ENCODE measurements around the gene DNAJC7. TPM values are rescaled to one million over a fixed set of nuclear protein-coding genes. Genes with fewer than 3 reads are reported as not detected.
A peak's percentile ranks its signal among the peaks of the same experiment; 100 is the strongest.

DNAJC7 gene
- total RNA-seq, 2 donors from 2014 or later, result 112 to 116 TPM

DNA sequence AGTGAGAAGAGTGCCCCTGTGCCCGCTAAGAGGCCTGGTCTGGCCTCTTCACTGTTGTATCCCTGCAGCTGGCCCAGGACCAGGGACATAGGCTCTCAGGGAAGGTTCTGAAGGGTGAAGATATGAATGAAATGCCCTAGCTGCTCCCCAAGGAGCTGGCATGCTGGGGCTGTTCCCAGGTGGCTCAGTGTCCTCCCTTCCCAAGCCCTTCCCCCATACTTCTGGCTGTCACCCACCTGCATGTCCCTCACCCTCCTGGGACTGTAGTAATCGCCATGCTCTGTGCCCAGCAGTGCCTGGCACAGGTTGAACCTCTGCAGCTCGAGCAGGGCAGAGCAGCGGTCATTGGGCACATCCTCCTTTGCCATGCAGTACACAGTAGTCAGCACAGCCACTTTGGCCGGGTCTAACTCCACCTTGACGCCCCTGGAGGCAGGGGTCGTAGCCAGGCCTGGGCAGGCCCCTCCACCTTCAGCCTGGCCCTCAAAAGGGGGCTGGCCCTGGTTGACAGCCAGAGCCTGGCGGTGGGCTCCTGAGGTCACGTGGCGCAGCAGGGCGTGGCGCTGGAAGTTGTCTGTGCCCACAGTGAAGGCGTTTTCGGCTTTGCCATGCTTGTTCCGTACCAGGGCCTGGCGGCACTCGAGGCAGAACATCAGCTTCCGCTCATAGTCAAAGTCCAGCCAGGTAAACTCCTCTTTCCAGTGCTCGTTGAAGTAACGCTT lies 25.5 kb upstream of the DNAJC7 start:
- TF ChIP-seq, protein P1, sequence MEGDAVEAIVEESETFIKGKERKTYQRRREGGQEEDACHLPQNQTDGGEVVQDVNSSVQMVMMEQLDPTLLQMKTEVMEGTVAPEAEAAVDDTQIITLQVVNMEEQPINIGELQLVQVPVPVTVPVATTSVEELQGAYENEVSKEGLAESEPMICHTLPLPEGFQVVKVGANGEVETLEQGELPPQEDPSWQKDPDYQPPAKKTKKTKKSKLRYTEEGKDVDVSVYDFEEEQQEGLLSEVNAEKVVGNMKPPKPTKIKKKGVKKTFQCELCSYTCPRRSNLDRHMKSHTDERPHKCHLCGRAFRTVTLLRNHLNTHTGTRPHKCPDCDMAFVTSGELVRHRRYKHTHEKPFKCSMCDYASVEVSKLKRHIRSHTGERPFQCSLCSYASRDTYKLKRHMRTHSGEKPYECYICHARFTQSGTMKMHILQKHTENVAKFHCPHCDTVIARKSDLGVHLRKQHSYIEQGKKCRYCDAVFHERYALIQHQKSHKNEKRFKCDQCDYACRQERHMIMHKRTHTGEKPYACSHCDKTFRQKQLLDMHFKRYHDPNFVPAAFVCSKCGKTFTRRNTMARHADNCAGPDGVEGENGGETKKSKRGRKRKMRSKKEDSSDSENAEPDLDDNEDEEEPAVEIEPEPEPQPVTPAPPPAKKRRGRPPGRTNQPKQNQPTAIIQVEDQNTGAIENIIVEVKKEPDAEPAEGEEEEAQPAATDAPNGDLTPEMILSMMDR (conservative IDR thresholded peaks at IDR 0.05), result no peak
- H3K27me3 Mint-ChIP-seq (ENCODE audit: insufficient read depth), result no peaks in the 10 kb centered on the region
- Histone ChIP-seq H3K27me3 (ENCODE audit: control insufficient read depth, insufficient read depth, low read length, poor library complexity, severe bottlenecking) (no peaks in the 10 kb centered on the region), H3K4me3 (ENCODE audit: low read length) (no peak overlapping the region), H3K9me3 (ENCODE audit: control insufficient read depth, low read length) (no peaks in the 10 kb centered on the region), H3K4me1 (ENCODE audit: control insufficient read depth, insufficient read depth, low read length) (no peaks in the 10 kb centered on the region), H3K9ac (ENCODE audit: extremely low read depth, low read length, poor library complexity, severe bottlenecking) (no peak overlapping the region), H3K36me3 (ENCODE audit: control insufficient read depth, insufficient read depth, low read length) (no peaks in the 10 kb centered on the region), H3K27ac (ENCODE audit: low read depth, low read length) (no peak overlapping the region)
- peaks cover 6% of the 10 kb centered on the region for H3K4me1 Mint-ChIP-seq
- peak; percentile 43 for DNase-seq
- WGBS, 2 experiments (ENCODE audit: insufficient coverage in 1 of 2, insufficient read length in 1 of 2), result 91 to 95% methylated on average over 18 to 20 of the region's 20 CpGs
- H3K4me3 Mint-ChIP-seq, result no peak overlapping the region
- H3K36me3 Mint-ChIP-seq (ENCODE audit: low read depth), result no peaks in the 10 kb centered on the region
- H3K9me3 Mint-ChIP-seq, result no peaks in the 10 kb centered on the region
- H3K27ac Mint-ChIP-seq, result peak overlapping the region; percentile 30

DNA sequence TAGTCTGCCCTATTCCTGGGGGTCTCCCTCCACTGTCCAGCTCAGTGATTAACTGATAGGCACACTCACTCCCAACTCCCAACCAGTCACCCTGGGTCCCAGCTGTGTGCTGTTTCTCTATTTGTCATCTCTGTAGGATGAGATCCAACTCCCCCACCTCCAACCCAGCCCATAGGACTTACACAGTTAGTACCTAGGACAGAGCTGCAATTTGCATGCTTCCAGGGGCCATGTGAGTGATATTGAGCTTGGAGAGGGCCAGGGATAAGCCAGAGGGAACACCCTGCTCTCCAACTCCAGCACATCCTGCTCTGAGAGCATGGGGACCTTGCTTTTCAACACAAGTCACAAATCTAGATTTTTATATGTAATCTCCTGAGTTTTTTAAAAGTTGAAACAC lies 24.4 kb upstream of the DNAJC7 start:
- H3K27ac ChIP-seq (ENCODE audit: low read depth, low read length), result no peak overlapping the region

DNA sequence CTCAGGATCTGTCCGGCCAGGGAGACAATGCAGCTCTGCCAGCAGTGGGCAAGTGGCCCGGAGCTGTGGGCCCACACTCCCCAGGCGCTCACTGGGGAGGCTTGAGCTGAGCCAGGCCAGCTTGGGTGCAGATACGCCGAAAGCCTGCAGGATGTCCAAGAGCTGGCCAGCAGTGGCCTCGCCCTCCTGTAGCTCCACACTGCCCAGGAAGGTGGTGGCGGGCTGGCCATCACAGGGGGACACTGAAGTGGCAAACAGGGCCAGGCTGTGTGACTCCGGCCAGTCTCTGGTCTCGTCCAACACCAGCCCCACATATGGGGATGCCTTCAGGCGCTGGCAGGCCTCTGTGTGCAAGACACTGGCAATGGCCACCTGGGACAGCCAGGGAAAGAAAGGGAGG lies 23.6 kb upstream of the DNAJC7 start:
- Mint-ChIP-seq H3K27ac (no peak overlapping the region), H3K27me3 (ENCODE audit: insufficient read depth) (no peaks in the 10 kb centered on the region), H3K4me3 (no peak overlapping the region), H3K9me3 (no peaks in the 10 kb centered on the region), H3K4me1 (peaks cover 6% of the 10 kb centered on the region), H3K36me3 (ENCODE audit: low read depth) (no peaks in the 10 kb centered on the region)
- DNase-seq, result no peak
- H3K4me1 ChIP-seq (ENCODE audit: control insufficient read depth, insufficient read depth, low read length), result no peaks in the 10 kb centered on the region
- no peaks in the 10 kb centered on the region for H3K9me3 ChIP-seq (ENCODE audit: control insufficient read depth, low read length)
- H3K9ac ChIP-seq (ENCODE audit: extremely low read depth, low read length, poor library complexity, severe bottlenecking), result no peak overlapping the region
- H3K27me3 ChIP-seq (ENCODE audit: control insufficient read depth, insufficient read depth, low read length, poor library complexity, severe bottlenecking), result no peaks in the 10 kb centered on the region
- H3K27ac ChIP-seq (ENCODE audit: low read depth, low read length), result no peak overlapping the region
- TF ChIP-seq, protein P1 (conservative IDR thresholded peaks at IDR 0.05), result no peak
- H3K4me3 ChIP-seq (ENCODE audit: low read length), result no peak overlapping the region
- H3K36me3 ChIP-seq (ENCODE audit: control insufficient read depth, insufficient read depth, low read length), result no peaks in the 10 kb centered on the region
- WGBS, 2 experiments (ENCODE audit: insufficient coverage in 1 of 2, insufficient read length in 1 of 2), result 88 to 94% methylated on average over 10 of the region's 10 CpGs

More for the DNA sequence above, 24.4 kb upstream of the DNAJC7 start:
- Histone ChIP-seq H3K9ac (ENCODE audit: extremely low read depth, low read length, poor library complexity, severe bottlenecking) (no peak overlapping the region), H3K4me3 (ENCODE audit: low read length) (no peak overlapping the region), H3K4me1 (ENCODE audit: control insufficient read depth, insufficient read depth, low read length) (no peaks in the 10 kb centered on the region), H3K27me3 (ENCODE audit: control insufficient read depth, insufficient read depth, low read length, poor library complexity, severe bottlenecking) (no peaks in the 10 kb centered on the region), H3K9me3 (ENCODE audit: control insufficient read depth, low read length) (no peaks in the 10 kb centered on the region), H3K36me3 (ENCODE audit: control insufficient read depth, insufficient read depth, low read length) (no peaks in the 10 kb centered on the region)
- H3K27me3 Mint-ChIP-seq (ENCODE audit: insufficient read depth), result no peaks in the 10 kb centered on the region
- TF ChIP-seq, protein P1 (conservative IDR thresholded peaks at IDR 0.05), result no peak
- peaks cover 6% of the 10 kb centered on the region for H3K4me1 Mint-ChIP-seq
- DNase-seq, result no peak
- H3K4me3 Mint-ChIP-seq, result no peak overlapping the region
- H3K9me3 Mint-ChIP-seq, result no peaks in the 10 kb centered on the region
- H3K36me3 Mint-ChIP-seq (ENCODE audit: low read depth), result no peaks in the 10 kb centered on the region
- H3K27ac Mint-ChIP-seq, result no peak overlapping the region

All from endodermal cell (in vitro differentiated cells).